Sciatic nerve (tissue), 2 donors: ENCODE data around the gene DBT. TPM values are rescaled to one million over a fixed set of nuclear protein-coding genes. Genes with fewer than 3 reads are reported as not detected.
"Not testable (repeated sequence)": the region's sequence is repeated elsewhere in the genome, so short reads cannot be mapped to it uniquely, and the experiment has no call there.

Experiments
- ATAC-seq: fragments of 200-7000 bp; cut with Tn5 transposase; one replicate; pipeline ENCODE4 v1.9.1; 2020; ENCODE audit warnings: mild to moderate bottlenecking, moderate library complexity
- DNase-seq: peaks from one replicate; pipeline ENCODE4 v3.0.0-alpha.2; 2020; ENCODE audit warnings: low spot score
- intact Hi-C: fragments of 100-400 bp; cut with DNase I; formaldehyde crosslinking; loops from one replicate; pipeline ENCODE4 v1.14.2; 2022
- total RNA-seq: library from RNA; stranded (reverse); fragmentation: NEBNext Ultra II Directional; extraction: Animal tissue kit (Norgen Biotek cat#: 25700); gene quantifications from one replicate; pipeline ENCODE4 v1.2.1, GENCODE V29; 2021
- donor health status: DM: no; HTN: no; CAD: no.
- donor health status: DM: no; HTN: no; CAD: no.

Gene DBT
- total RNA-seq, 1 donor from 2014 or later, result 16.2 TPM

GRCh38 chr1:100213141-100213540, 36.5 kb downstream of the DBT start:
- intact Hi-C loops, result no loop called here
- ATAC-seq (no peak), DNase-seq (no peak)

DNA sequence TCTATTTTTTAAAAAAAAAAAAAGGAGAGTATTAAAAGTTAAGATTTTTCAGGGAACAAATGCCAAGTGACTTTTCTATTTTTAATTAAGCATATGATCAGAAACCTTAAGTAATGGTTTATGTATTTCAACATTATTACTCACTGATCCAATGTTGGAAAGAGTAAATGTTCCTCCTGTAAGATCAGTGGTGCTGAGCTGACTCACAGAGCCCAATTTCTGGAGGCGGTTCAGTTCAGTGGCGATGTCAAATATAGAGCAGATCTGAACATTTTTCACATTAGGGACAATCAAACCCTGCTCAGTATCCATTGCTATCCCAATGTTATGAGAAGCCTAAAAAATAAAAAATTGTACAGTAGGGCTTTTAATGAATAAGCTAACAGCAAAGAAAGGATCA, 43.3 kb downstream of the DBT start:
- intact Hi-C loops, result no loop called here
- ATAC-seq (no peak), DNase-seq (no peak)

GRCh38 chr1:100205593-100205992, 44.0 kb downstream of the DBT start:
- ATAC-seq, intact Hi-C loops, DNase-seq: not testable (repeated sequence)

DNA sequence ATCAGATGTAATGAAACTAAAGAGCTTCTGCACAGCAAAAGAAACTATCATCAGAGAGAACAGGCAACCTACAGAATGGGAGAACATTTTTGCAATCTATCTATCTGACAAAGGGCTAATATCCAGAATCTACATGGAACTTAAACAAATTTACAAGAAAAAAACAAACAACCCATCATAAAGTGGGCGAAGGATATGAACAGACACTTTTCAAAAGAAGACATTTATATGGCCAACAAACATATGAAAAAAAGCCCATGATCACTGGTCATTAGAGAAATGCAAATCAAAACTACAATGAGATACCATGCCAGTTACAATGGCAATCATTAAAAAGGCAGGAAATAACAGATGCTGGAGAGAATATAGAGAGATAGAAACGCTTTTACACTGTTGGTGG, 44.5 kb downstream of the DBT start:
- intact Hi-C loops, DNase-seq, ATAC-seq: not testable (repeated sequence)

DNA sequence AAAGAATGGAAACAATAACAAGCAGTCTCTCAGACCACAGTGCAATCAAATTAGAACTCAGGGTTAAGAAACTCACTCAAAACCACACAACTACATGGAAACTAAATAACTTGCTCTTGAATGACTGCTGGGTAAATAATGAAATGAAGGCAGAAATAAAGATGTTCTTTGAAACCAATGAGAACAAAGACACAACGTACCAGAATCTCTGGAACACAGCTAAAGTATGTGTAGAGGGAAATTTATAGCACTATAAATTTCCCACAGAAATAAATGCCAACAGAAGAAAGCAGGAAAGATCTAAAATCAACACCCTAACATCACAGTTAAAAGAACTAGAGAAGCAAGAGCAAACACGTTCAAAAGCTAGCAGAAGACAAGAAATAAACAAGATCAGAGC, 46.9 kb downstream of the DBT start:
- intact Hi-C loops, ATAC-seq, DNase-seq: not testable (repeated sequence)

DNA sequence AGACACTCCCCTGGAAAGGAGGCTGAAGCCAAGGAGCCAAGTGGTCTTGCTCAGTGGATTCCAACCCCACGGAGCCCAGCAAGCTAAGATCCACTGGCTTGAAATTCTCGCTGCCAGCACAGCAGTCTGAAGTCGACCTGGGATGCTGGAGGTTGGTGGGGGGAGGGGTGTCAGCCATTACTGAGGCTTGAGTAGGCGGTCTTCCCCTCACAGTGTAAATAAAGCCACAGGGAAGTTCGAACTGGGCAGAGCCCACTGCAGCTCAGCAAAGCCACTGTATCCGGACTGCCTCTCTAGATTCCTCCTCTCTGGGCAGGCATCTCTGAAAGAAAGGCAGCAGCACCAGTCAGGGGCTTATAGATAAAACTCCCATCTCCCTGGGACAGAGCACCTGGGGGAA, 49.6 kb downstream of the DBT start:
- DNase-seq, intact Hi-C loops, ATAC-seq: not testable (repeated sequence)

- no peak for DNase-seq
- ATAC-seq, result no peak
- intact Hi-C loops, result no loop called here
Observed at GRCh38 chr1:100198596-100198995, 51.0 kb downstream of the DBT start.

- ATAC-seq (peak; percentile 69), DNase-seq (no peak)
- intact Hi-C loops, result no loop called here
Observed at GRCh38 chr1:100188617-100189016, 61.0 kb downstream of the DBT start.

DNA sequence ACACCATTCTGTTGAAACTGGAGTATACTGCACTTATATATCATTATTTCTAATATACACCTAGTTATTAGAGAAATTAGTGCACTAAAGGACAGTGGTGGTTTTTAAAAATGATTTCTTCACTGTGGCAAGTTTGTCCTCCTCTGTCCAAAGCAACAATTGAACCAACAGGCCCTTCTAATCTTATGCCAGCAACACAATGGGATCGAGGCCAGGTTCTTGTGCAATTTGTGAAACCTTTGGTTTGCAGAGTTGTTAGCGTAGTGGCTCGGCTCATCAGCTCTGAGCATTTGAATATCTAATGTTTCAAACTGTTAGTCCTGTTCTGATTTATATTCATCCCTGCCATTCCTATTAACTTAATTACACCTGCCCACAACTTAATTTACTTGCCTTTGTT, 61.7 kb downstream of the DBT start:
- DNase-seq (peak; percentile 63), ATAC-seq (peak; percentile 83)
- intact Hi-C loops, result no loop called here

DNA sequence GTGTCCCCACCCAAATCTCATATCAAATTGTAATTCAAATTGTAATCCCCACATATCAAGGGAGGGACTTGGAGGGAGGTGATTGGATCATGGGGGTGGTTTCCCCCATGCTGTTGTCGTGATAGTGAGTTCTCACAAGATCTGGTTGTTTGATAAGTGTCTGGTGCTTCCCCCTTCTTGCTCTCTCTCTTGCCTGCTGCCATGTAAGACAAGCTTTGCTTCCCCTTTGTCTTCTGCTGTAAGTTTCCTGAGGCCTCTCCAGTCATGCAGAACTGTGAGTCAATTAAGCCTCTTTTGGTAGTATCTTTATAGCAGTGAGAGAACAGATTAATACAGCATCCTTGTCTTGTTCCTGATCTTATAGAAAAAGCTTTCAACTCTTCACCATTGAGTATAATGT, 65.1 kb downstream of the DBT start:
- ATAC-seq, result no peak
- no peak for DNase-seq
- intact Hi-C loops, result no loop called here

GRCh38 chr1:100183370-100183769, 66.3 kb downstream of the DBT start:
- ATAC-seq (no peak), DNase-seq (no peak)
- intact Hi-C loops, result no loop called here

GRCh38 chr1:100178091-100178490, 71.5 kb downstream of the DBT start, which contains the start of gene LRRC39:
Gene LRRC39 (minus strand): TSS chr1:100178256. CDS start chr1:100168516, 9,740 bp downstream.
- no peak for ATAC-seq
- no peak for DNase-seq
- intact Hi-C loops, result no loop called here

GRCh38 chr1:100177295-100178041, 72.2 kb downstream of the DBT start:
- DNase-seq (no peak), ATAC-seq (no peak)
- intact Hi-C loops, result no loop called here

GRCh38 chr1:100168051-100168450, 81.6 kb downstream of the DBT start:
- ATAC-seq (no peak), DNase-seq (no peak)
- intact Hi-C loops, result no loop called here

DNA sequence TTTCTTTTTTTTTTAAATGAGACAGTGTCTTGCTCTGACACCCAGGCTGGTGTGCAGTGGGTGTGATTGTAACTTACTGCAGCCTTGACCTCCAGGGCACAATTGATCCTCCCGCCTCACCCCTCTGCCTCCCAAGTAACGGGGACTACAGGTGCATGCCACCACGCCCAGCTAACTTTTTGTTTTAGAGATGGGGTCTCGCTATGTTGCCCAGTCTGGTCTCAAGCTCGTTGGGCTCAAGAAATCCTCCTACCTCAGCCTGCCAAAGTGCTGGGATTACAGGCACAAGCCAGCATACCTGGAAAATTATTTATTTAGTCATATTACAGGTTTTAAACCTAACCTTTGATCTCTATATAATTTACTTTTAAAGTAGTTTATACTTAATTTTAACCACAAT, 84.9 kb downstream of the DBT start:
- DNase-seq, result no peak
- intact Hi-C loops, result no loop called here
- ATAC-seq, result peak; percentile 34

DNA sequence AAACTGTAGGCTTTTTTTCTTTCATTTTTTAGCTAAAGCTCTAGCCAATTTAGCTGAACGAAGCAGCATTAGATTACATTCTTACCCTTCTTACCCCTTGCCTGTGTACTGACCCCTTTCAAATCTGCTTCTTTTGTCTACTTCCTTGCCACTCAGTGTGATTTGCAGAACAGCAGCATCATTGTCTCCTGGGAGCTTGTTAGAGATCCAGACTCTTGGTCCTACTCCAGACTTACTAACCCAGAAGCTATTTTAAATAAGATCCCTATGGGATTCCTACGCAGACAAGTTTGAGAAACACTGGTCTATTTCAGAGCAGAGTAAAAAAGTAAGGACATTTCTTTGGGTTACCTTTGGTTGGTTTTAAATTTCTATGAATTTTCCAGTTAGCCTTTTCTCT, 85.4 kb downstream of the DBT start:
- intact Hi-C loops, result no loop called here
- DNase-seq, result no peak
- peak; percentile 73 for ATAC-seq

GRCh38 chr1:100162881-100163280, 86.8 kb downstream of the DBT start:
- no peak for DNase-seq
- intact Hi-C loops, result no loop called here
- no peak for ATAC-seq

- intact Hi-C loops, result no loop called here
- ATAC-seq (no peak), DNase-seq (no peak)
Observed at GRCh38 chr1:100152271-100152670, 97.4 kb downstream of the DBT start.

DNA sequence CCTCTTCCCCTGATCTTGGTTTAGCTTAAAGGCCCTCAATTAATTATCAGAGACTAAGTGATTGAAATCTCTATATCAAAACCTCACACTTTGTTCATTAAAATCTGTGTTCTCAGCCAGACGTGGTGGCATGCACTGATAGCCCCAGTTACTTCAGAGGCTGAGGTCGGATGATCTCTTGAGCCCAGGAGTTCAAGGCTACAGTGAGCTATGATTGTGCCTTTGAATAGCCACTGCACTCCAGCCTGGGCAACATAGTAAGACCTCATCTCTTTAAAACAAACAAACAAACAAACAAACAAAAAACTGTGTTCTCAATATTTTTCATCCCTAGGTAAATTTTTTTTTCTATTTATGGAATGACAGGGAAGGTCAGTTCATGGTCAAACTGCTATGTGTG, 98.0 kb downstream of the DBT start:
- intact Hi-C loops, result no loop called here
- no peak for DNase-seq
- ATAC-seq, result no peak

- DNase-seq (no peak), ATAC-seq (no peak)
- intact Hi-C loops, result no loop called here
Observed at GRCh38 chr1:100147875-100148274, 101.8 kb downstream of the DBT start.

DNA sequence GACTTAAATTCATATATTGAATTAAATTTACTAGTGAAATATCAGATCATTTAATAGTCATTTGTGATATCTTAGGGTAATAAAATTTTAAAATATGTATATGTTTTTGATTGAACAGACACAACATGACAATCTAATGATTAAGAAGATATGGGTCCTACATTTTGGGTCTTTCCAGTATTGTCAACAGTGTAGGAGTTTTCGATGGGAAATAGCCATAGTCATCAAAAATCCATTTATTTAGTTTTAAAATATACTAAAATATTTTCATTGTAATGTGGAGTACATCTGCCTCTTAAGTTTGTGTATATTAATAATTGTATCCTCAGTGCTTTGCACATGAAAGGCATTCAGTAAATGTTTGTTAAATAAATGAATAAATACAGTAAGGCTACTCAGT, 102.7 kb downstream of the DBT start:
- intact Hi-C loops, result no loop called here
- no peak for DNase-seq
- no peak for ATAC-seq
